Heart left ventricle (tissue), 13 donors: ENCODE results near the gene ASCL2.

Source experiments
- POLR2A ChIP-seq, 2 donors: fragments of 450-650 bp; IDR thresholded peaks; one replicate each; pipeline ENCODE4 v1.6.1; 2017; ENCODE audit warnings: antibody characterized with exemption in 2 of 2, mild to moderate bottlenecking in 2 of 2, moderate library complexity in 2 of 2
- TF ChIP-seq, protein P1 (sequence below), 12 donors: fragments of 200-600 bp; sonication (generic) in 4 of 12; IDR thresholded peaks; one replicate each; pipeline versions ENCODE4 v1.5.0 to v1.8.0; 2018 to 2022; ENCODE audit warnings: antibody characterized with exemption in 12 of 12, mild to moderate bottlenecking in 5 of 12
- donor health status: ischemic (EF 13 %, LVEDD 7.1; RV severe dilation, severe dysfunction).
- donor health status: DM: no; HTN: yes; CAD: no.
- donor health status: DM: no; HTN: no; CAD: no.
- donor health status: ischemic (EF 25% LVEDD 6.9; RV normal size, moderate dysfunction).
- donor health status: ischemic (EF 25% LVEDD 5.7; RV mildly dilated, moderate dysfunction).
- donor health status: ischemic (EF 35%, LVEDD 5.7; RV mildly dilated, moderate dysfunction).
- donor health status: nonischemic (EF 11% LVEDD 7.7; RV severe dilation, severe dysfunction).
- donor health status: DM: yes; HTN: yes; CAD: no.
- donor health status: PGD.
- donor health status: ischemic (EF 29% LVEDD 5.4; RV normal size, mild dysfunction).
- donor health status: nonischemic (EF 23%, LVEDD 6.1; RV moderate dilation, normal function).

DNA sequence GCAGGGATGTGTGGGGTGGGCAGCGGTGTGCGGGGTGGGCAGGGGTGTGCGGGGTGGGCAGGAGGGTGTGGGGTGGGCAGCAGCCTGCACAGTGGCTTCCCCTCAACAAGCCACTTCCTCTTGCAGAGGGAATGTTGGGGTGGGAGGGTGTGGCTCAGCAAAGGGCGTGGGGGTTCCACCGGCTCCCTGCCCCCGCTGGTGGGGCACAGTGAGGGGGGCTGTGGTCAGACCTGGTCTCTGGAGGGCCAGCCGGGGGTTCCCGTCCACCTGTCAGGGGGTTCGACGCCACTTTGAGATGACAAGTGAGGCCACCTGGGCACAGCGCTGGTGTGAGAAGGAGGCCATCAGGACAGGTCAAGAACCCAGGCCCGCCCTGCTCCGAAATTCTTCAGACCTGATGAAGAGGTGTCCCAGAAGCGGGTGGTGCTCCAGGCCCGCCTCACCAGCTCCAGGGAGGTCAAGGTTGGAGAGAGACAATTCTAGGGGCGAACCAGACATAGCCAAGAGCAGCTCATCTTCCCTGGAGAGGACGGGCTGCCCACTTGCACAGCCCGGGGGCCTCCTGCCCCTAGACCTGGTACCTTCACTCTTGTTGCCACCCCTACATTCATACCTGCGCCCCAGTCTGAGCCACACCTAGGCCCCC lies 30.0 kb upstream of the ASCL2 start:
- TF ChIP-seq, protein P1, sequence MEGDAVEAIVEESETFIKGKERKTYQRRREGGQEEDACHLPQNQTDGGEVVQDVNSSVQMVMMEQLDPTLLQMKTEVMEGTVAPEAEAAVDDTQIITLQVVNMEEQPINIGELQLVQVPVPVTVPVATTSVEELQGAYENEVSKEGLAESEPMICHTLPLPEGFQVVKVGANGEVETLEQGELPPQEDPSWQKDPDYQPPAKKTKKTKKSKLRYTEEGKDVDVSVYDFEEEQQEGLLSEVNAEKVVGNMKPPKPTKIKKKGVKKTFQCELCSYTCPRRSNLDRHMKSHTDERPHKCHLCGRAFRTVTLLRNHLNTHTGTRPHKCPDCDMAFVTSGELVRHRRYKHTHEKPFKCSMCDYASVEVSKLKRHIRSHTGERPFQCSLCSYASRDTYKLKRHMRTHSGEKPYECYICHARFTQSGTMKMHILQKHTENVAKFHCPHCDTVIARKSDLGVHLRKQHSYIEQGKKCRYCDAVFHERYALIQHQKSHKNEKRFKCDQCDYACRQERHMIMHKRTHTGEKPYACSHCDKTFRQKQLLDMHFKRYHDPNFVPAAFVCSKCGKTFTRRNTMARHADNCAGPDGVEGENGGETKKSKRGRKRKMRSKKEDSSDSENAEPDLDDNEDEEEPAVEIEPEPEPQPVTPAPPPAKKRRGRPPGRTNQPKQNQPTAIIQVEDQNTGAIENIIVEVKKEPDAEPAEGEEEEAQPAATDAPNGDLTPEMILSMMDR (IDR thresholded peaks at IDR 0.05): no peak
- no peak for TF ChIP-seq POLR2A (IDR thresholded peaks at IDR 0.05)
